ENCODE results near the gene ETV2.

GRCh38 chr19:35642798-35643254 lies 1.3 kb downstream of the ETV2 start:
- TF ChIP-seq CTCF (IDR thresholded peaks at IDR 0.05) (no peak), RCOR1 (IDR thresholded peaks at IDR 0.05; ENCODE audit: low read depth, low read length) (no peak), EP300 (IDR thresholded peaks at IDR 0.05) (no peak), MAX (IDR thresholded peaks at IDR 0.05) (no peak), USF2 (IDR thresholded peaks at IDR 0.05) (no peak), SREBF2 (IDR thresholded peaks at IDR 0.05) (no peak), NPAS2 (CRISPR knock-in tag; IDR thresholded peaks at IDR 0.05; ENCODE audit: borderline replicate concordance) (no peak), CHD2 (IDR thresholded peaks at IDR 0.05; ENCODE audit: low read length, partially characterized antibody) (no peak), MAFK (IDR thresholded peaks at IDR 0.05; ENCODE audit: partially characterized antibody) (no peak), BCL3 (IDR thresholded peaks at IDR 0.05) (no peak)

All from A549 (cell line).